ENCODE results near the gene TOM1L1. TPM values are rescaled to one million over a fixed set of nuclear protein-coding genes. Genes with fewer than 3 reads are reported as not detected.
A peak's percentile ranks its signal among the peaks of the same experiment; 100 is the strongest.

TOM1L1 gene
- total RNA-seq, 6 donors from 2014 or later = 25.1 to 64.1 (median 35.1) TPM

DNA sequence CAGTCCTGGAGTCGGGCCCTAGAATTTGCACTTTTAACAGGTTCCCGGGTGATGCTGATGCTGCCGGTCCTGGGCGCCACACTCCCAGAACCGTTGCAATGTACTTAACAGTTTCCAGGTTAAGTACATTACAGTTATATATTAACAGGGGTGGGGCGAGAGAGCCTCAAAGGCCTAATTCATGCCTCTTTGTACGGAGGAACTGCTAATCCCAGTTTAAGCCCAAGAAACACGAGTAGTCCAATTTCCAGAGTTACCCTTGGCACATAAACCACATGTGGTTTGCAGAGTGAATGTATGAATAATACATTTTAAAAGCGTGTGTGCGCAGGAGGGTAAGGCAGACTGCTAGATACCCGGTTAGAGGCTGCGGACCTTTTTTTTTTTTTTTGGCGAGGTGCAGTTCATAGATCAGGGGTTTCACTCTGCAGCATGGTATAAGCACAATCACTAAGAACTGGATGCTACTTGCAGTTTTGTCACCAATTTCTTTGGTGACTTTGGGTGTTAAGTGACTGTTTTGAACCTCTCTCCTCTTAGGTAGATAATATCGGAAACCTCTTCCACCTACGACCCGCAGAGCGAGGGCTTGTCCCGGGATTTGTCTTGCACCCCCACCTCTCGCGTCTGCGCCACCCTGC is 67.1 kb downstream of the TOM1L1 start:
- Histone ChIP-seq H3K4me3 (peak overlapping the region; percentile 89 to 97 (median 92)), H3K27me3 (no peaks in the 10 kb centered on the region), H3K9me3 (no peaks in the 10 kb centered on the region), H3K27ac (peak overlapping the region; percentile 81 to 91 (median 86)), H3K36me3 (peaks cover 7 to 21% (median 17%) of the 10 kb centered on the region in 4 donors), H3K4me1 (peaks cover 10 to 34% (median 14%) of the 10 kb centered on the region in 4 donors)
- peak in 1 of 2 donors; percentile 11 for ATAC-seq (ENCODE audit: low FRiP score in 2 of 2)
- WGBS, 2 donors = 0% methylated on average over 11 to 21 of the region's 21 CpGs
- TF ChIP-seq POLR2A (IDR thresholded peaks at IDR 0.05) (no peak), POLR2AphosphoS5 (IDR thresholded peaks at IDR 0.05) (no peak), EP300 (IDR thresholded peaks at IDR 0.05) (no peak)
- TF ChIP-seq, protein P1, sequence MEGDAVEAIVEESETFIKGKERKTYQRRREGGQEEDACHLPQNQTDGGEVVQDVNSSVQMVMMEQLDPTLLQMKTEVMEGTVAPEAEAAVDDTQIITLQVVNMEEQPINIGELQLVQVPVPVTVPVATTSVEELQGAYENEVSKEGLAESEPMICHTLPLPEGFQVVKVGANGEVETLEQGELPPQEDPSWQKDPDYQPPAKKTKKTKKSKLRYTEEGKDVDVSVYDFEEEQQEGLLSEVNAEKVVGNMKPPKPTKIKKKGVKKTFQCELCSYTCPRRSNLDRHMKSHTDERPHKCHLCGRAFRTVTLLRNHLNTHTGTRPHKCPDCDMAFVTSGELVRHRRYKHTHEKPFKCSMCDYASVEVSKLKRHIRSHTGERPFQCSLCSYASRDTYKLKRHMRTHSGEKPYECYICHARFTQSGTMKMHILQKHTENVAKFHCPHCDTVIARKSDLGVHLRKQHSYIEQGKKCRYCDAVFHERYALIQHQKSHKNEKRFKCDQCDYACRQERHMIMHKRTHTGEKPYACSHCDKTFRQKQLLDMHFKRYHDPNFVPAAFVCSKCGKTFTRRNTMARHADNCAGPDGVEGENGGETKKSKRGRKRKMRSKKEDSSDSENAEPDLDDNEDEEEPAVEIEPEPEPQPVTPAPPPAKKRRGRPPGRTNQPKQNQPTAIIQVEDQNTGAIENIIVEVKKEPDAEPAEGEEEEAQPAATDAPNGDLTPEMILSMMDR (IDR thresholded peaks at IDR 0.05) = no peak
- DNase-seq = peak in 1 of 2 donors; percentile 23

DNA sequence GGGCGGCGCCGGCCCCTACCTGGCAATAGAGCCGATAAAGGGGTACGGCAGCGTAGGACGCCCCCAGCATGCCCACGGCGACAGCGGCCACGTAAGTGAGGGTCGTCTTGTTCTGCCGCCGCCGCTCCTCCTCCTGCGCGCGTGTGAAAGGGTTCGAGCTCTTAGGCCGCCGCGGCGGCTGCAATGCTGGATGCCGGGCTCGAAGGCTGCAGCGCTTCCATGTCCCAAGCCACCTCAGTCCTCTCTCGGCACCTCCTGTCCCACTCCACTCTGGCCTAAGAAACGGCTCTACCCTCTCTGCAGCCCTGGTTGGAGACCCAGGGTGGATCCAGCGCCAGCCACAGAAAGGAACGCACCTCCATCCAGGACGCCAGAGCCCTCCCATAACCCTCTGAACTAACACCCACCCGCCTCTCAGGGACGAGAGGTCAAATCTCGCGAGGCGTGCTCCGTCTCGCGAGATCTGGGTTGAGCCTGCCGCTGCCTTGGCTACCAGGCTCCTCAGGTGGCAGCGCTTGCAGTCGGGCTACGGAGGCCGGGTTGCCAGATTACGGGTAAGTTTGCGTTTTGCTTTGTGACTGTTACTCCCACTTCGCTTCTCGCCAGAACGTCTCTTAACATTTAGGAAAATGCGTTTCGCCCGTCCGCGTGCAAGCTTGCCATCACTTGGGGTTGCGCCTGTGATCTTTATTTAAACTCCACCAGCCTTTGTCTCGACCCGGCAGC is 67.8 kb downstream of the TOM1L1 start, which contains the start of the genes COX11 and STXBP4:
COX11 (minus strand) TSS at position 393 of the 726 bp plus-strand sequence; CDS start at position 385, 8 bp downstream.
STXBP4 (plus strand) TSS at position 504 of the 726 bp plus-strand sequence. CDS start 17,455 bp downstream, outside the sequence.
- H3K36me3 ChIP-seq = peaks cover 7 to 14% (median 11%) of the 10 kb centered on the region in 4 donors
- peak within 1 kb of the TSS; percentile 89 to 97 (median 92) for H3K4me3 ChIP-seq
- no peaks in the 10 kb centered on the region for H3K9me3 ChIP-seq
- ATAC-seq (ENCODE audit: low FRiP score in 2 of 2) (peak; percentile 97 to 99), DNase-seq (peak; percentile 95 to 96)
- H3K4me1 ChIP-seq = peaks cover 10 to 34% (median 14%) of the 10 kb centered on the region in 4 donors
- TF ChIP-seq POLR2AphosphoS5 (IDR thresholded peaks at IDR 0.05) = peak; percentile 70 to 88
- peak in 3 of 4 donors; percentile 35 to 83 (median 67) for TF ChIP-seq POLR2A (IDR thresholded peaks at IDR 0.05)
- TF ChIP-seq EP300 (IDR thresholded peaks at IDR 0.05) = peak in 1 of 4 donors; percentile 13
- TF ChIP-seq, protein P1 (IDR thresholded peaks at IDR 0.05) = peak in 5 of 6 experiments; percentile 26 to 44 (median 30)
- H3K27me3 ChIP-seq = no peaks in the 10 kb centered on the region
- peak within 1 kb of the TSS; percentile 81 to 91 (median 86) for H3K27ac ChIP-seq
- 0 to 1% methylated on average over 25 to 47 of the region's 57 CpGs for WGBS, 2 donors

DNA sequence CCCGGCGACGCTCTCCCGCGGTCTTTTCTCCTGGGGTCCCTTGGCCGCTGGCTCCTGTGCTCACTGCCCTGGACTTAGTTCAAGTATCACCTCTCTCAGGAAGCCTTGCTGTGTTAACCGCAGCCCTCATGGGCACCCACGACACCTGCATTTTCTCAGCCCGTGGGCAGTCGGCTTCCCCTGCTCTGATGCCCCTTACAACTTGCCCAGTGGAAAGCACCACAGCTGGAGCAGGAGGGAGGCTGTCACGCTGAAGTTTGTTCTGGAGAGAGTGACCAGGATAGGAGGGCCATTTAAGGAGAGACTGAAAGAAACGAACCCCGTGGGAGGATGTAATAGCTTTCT is 68.3 kb downstream of the TOM1L1 start:
- peaks cover 2 to 8% (median 6%) of the 10 kb centered on the region in 4 donors for H3K36me3 ChIP-seq
- no peak for TF ChIP-seq EP300 (IDR thresholded peaks at IDR 0.05)
- no peaks in the 10 kb centered on the region for H3K27me3 ChIP-seq
- no peaks in the 10 kb centered on the region for H3K9me3 ChIP-seq
- H3K4me1 ChIP-seq = peaks cover 10 to 34% (median 14%) of the 10 kb centered on the region in 4 donors
- H3K4me3 ChIP-seq = peak overlapping the region; percentile 89 to 97 (median 92)
- peak; percentile 57 to 74 for ATAC-seq (ENCODE audit: low FRiP score in 2 of 2)
- WGBS, 2 donors = 0% methylated on average over 8 to 13 of the region's 13 CpGs
- H3K27ac ChIP-seq = peak overlapping the region; percentile 81 to 91 (median 86)
- DNase-seq = peak in 1 of 2 donors; percentile 34

DNA sequence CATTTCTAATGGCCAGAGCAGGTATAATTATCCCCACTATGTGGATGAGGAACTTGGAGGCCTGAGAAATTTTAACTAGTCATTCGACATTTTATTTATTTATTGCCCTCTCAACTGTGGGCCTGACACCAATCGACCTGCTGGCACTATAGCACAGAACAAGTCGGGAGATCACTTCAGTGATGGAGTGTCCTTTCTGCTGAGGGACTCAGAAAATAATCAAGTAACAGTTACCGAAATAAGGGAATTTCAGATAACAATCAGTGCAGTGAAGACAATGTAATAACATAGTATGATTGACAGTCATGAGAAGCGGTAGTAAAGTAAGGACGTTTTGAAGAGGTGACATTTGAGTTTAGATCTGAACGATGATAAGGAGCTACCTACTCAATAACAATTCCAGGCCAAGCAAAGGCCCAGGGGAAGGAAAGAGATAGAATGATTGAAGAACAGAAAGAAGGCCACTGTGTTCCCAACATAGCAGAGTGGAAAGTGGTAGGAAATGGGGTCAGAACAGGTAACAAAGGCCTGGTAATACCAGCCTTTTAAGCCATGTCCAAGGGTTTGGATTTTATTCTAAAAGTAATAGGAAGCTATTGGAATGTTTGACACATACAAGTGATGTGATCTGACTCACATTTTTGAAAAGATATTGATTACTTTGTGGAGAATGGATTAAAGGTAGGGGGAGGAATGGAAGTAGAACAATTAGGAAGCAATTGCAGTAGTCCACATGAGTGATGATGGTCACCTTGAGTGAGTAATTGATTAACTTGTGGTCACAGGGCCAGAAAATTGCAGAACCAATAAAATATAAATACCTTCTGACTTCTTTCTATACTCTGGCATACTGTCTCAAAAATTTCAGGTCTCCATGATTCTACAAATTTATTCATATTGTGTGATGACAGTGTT is 69.3 kb downstream of the TOM1L1 start:
- TF ChIP-seq, protein P1 (IDR thresholded peaks at IDR 0.05) = no peak
- no peak for TF ChIP-seq POLR2AphosphoS5 (IDR thresholded peaks at IDR 0.05)
- no peak for TF ChIP-seq POLR2A (IDR thresholded peaks at IDR 0.05)
- no peak for TF ChIP-seq EP300 (IDR thresholded peaks at IDR 0.05)
- ATAC-seq (ENCODE audit: low FRiP score in 2 of 2) (no peak), DNase-seq (no peak)
- H3K4me1 ChIP-seq = peaks cover 10 to 34% (median 14%) of the 10 kb centered on the region in 4 donors
- peak overlapping the region in 3 of 4 donors; percentile 89 to 97 (median 95) for H3K4me3 ChIP-seq
- H3K9me3 ChIP-seq = no peaks in the 10 kb centered on the region
- H3K27me3 ChIP-seq = no peaks in the 10 kb centered on the region
- peak overlapping the region; percentile 81 to 91 (median 86) for H3K27ac ChIP-seq
- H3K36me3 ChIP-seq = peaks cover 0 to under 1% (median 0%) of the 10 kb centered on the region in 4 donors
- 27% methylated on average over 7 of the region's 7 CpGs for WGBS, 2 donors
